OCI-LY1 (cell line): ENCODE measurements around the gene PRPF4.

Experiments
- H2AFZ ChIP-seq: fragments of 200-600 bp; sonication (generic), shearing (Covaris generic); 2 replicates; pipeline ENCODE4 v1.6.0; 2014; ENCODE audit warnings: antibody characterized with exemption, mild to moderate bottlenecking, low read length
- H3F3A ChIP-seq: fragments of 200-600 bp; sonication (generic), shearing (Covaris generic); 2 replicates; pipeline ENCODE4 v1.6.0; 2014; ENCODE audit warnings: mild to moderate bottlenecking, antibody characterized with exemption, low read length, moderate library complexity; ENCODE audit not compliant: insufficient read depth
- H3K27ac ChIP-seq: fragments of 200-600 bp; sonication (generic); 2 replicates; pipeline ENCODE4 v1.5.1; 2014; ENCODE audit warnings: low read length, mixed run types, mild to moderate bottlenecking, low read depth; ENCODE audit not compliant: poor library complexity, severe bottlenecking
- H3K27me3 ChIP-seq: fragments of 200-600 bp; sonication (generic); 2 replicates; pipeline ENCODE4 v1.6.0; 2014; ENCODE audit warnings: antibody characterized with exemption, mild to moderate bottlenecking, low read length, moderate library complexity; ENCODE audit not compliant: insufficient read depth
- H3K36me3 ChIP-seq: fragments of 200-600 bp; sonication (generic); 2 replicates; pipeline ENCODE4 v1.6.1; 2014; ENCODE audit warnings: mild to moderate bottlenecking, antibody characterized with exemption, low read length, moderate library complexity, mixed read lengths; ENCODE audit not compliant: insufficient read depth
- H3K4me1 ChIP-seq: fragments of 200-600 bp; sonication (generic); 2 replicates; pipeline ENCODE4 v1.5.1; 2014; ENCODE audit warnings: mild to moderate bottlenecking, low read length, moderate library complexity; ENCODE audit not compliant: insufficient read depth, severe bottlenecking
- H3K4me2 ChIP-seq: fragments of 200-600 bp; sonication (generic), shearing (Covaris generic); 2 replicates; pipeline ENCODE4 v1.6.1; 2014; ENCODE audit warnings: low read length
- H3K4me3 ChIP-seq: fragments of 200-600 bp; sonication (generic); 2 replicates; pipeline ENCODE4 v1.5.1; 2014; ENCODE audit warnings: low read length, low read depth, mild to moderate bottlenecking, mixed read lengths; ENCODE audit not compliant: poor library complexity, severe bottlenecking
- H3K79me2 ChIP-seq: fragments of 200-600 bp; shearing (Covaris generic); 2 replicates; pipeline ENCODE4 v1.6.1; 2016; ENCODE audit warnings: mixed run types, low read length, mixed read lengths; ENCODE audit not compliant: insufficient read depth
- H3K9ac ChIP-seq: fragments of 200-600 bp; sonication (generic), shearing (Covaris generic); 2 replicates; pipeline ENCODE4 v1.6.1; 2014; ENCODE audit warnings: mild to moderate bottlenecking, low read length, mixed read lengths
- H3K9me2 ChIP-seq: fragments of 200-600 bp; sonication (generic), shearing (Covaris generic); 2 replicates; pipeline ENCODE4 v1.6.1; 2014; ENCODE audit warnings: low read depth, mild to moderate bottlenecking, low read length, mixed read lengths
- H3K9me3 ChIP-seq: fragments of 200-600 bp; shearing (Covaris generic); 2 replicates; pipeline ENCODE4 v1.6.1; 2014; ENCODE audit warnings: low read length, mixed read lengths
- H4K20me1 ChIP-seq: fragments of 200-600 bp; sonication (generic), shearing (Covaris generic); 2 replicates; pipeline ENCODE4 v1.6.0; 2016; ENCODE audit warnings: mild to moderate bottlenecking, low read length; ENCODE audit not compliant: insufficient read depth
- EZH2 ChIP-seq: fragments of 200-600 bp; sonication (generic), shearing (Covaris generic); IDR thresholded peaks from 2 replicates; pipeline ENCODE4 v1.8.0; 2017; ENCODE audit warnings: borderline replicate concordance, mixed run types, mild to moderate bottlenecking, antibody characterized with exemption, low read length, moderate library complexity, mixed read lengths
- TF ChIP-seq, protein P1 (sequence below): fragments of 200-600 bp; sonication (generic), shearing (Covaris generic); IDR thresholded peaks from 2 replicates; pipeline ENCODE4 v1.5.1; 2017; ENCODE audit warnings: mild to moderate bottlenecking, antibody characterized with exemption, low read length, moderate library complexity, mixed read lengths

Gene PRPF4

DNA sequence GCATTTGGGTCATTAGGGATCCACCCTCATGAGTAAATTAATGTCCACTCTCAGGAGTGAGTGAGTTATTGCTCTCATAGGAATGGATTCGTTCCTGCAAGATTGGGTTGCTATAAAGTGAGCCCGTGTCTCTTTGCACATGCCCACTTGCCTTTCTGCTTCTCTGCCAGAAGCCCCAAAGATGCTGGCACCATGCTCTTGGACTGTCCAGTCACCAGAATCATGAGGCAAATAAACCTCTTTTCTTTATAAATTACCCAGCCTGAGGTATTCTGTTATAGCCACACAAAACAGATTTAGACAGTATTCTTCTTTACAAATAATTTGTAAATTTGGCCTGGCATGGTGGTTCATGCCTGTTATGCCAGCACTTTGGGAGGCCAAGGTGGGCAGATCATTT is 24.7 kb upstream of the PRPF4 start:
- Histone ChIP-seq H3K4me2 (no peak overlapping the region), H3K27ac (no peak overlapping the region), H3K27me3 (no peaks in the 10 kb centered on the region), H3K9me3 (no peaks in the 10 kb centered on the region), H3K9ac (no peak overlapping the region), H3K4me1 (peaks cover 3% of the 10 kb centered on the region), H3K36me3 (no peaks in the 10 kb centered on the region), H3K4me3 (no peak overlapping the region), H3K9me2 (no peaks in the 10 kb centered on the region), H4K20me1 (no peaks in the 10 kb centered on the region), H3K79me2 (no peaks in the 10 kb centered on the region), H3F3A (no peaks in the 10 kb centered on the region), H2AFZ (no peak overlapping the region)
- TF ChIP-seq EZH2, result no peak
- TF ChIP-seq, protein P1, sequence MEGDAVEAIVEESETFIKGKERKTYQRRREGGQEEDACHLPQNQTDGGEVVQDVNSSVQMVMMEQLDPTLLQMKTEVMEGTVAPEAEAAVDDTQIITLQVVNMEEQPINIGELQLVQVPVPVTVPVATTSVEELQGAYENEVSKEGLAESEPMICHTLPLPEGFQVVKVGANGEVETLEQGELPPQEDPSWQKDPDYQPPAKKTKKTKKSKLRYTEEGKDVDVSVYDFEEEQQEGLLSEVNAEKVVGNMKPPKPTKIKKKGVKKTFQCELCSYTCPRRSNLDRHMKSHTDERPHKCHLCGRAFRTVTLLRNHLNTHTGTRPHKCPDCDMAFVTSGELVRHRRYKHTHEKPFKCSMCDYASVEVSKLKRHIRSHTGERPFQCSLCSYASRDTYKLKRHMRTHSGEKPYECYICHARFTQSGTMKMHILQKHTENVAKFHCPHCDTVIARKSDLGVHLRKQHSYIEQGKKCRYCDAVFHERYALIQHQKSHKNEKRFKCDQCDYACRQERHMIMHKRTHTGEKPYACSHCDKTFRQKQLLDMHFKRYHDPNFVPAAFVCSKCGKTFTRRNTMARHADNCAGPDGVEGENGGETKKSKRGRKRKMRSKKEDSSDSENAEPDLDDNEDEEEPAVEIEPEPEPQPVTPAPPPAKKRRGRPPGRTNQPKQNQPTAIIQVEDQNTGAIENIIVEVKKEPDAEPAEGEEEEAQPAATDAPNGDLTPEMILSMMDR, result no peak

DNA sequence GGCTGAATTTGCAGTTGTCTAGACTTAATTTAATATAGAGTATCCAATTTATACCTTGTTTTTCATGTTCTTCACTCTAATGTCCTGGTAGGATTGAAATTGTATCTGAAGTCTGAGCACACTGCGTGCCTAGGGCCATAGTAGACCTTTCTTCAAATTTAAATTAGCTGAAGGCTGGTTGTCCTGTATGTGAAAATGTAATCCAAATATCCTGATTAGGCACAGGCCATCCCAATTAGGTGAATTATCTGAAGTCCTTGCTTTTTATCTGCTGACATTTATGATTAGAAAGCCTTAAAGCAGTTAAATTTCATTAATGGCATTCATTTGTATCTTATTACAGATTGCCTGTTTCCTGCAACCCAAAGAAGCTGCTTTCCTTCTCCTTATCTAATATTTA is 20.5 kb upstream of the PRPF4 start:
- no peak overlapping the region for H3K9ac ChIP-seq
- no peaks in the 10 kb centered on the region for H3F3A ChIP-seq
- H3K27me3 ChIP-seq, result no peaks in the 10 kb centered on the region
- no peak overlapping the region for H3K4me2 ChIP-seq
- no peaks in the 10 kb centered on the region for H4K20me1 ChIP-seq
- no peaks in the 10 kb centered on the region for H3K9me3 ChIP-seq
- H3K9me2 ChIP-seq, result no peaks in the 10 kb centered on the region
- H3K79me2 ChIP-seq, result no peaks in the 10 kb centered on the region
- H3K4me1 ChIP-seq, result no peaks in the 10 kb centered on the region
- TF ChIP-seq EZH2, result no peak
- H3K36me3 ChIP-seq, result peaks cover 19% of the 10 kb centered on the region
- no peak overlapping the region for H3K4me3 ChIP-seq
- no peak overlapping the region for H3K27ac ChIP-seq
- H2AFZ ChIP-seq, result no peak overlapping the region

DNA sequence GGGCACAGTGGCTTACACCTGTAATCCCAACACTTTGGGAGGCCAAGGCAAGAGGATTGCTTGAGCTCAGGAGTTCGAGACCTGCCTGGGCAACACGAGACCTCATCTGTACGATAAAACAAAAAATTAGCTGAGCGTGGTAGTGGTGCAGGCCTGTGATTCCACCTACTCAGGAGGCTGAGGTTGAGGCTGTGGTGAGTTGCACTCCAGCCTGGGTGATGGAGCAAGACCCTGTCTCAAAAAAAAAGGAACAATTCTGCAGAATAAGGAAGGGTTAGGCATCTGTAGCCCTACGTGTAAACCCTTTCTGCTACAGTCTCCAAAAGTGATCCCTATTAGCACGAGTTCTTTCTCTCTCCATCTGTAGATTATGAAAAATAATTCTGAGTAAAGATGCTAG is 20.0 kb upstream of the PRPF4 start:
- Histone ChIP-seq H3K9me3 (no peaks in the 10 kb centered on the region), H4K20me1 (no peaks in the 10 kb centered on the region), H3K4me3 (no peak overlapping the region), H3K9ac (no peak overlapping the region), H3F3A (no peaks in the 10 kb centered on the region), H3K27me3 (no peaks in the 10 kb centered on the region), H2AFZ (no peak overlapping the region), H3K79me2 (no peaks in the 10 kb centered on the region), H3K36me3 (peaks cover 22% of the 10 kb centered on the region), H3K9me2 (no peaks in the 10 kb centered on the region), H3K4me1 (no peaks in the 10 kb centered on the region), H3K4me2 (no peak overlapping the region), H3K27ac (no peak overlapping the region)
- no peak for TF ChIP-seq EZH2
- TF ChIP-seq, protein P1, result no peak

DNA sequence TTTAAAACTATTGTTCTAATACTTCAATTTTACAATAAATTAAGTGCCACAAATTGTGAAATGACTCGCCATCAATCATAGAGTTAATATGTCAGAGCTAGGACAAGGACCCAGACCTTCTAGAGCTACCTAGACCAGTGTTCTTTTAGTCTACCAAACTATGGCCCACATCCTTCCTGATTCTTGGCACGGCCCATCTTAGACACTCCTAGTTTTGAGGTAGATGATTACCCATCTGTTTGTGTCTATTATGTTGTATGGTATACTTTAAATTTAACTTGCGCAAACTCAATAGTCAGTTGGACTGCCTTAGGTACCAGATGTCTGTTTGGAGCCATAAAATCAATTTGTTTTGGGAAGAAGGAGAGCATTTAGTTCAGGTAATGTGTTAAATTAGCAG is 17.6 kb upstream of the PRPF4 start:
- TF ChIP-seq EZH2, result no peak
- TF ChIP-seq, protein P1, result no peak
- H3F3A ChIP-seq, result no peaks in the 10 kb centered on the region
- no peaks in the 10 kb centered on the region for H3K9me2 ChIP-seq
- no peak overlapping the region for H3K9ac ChIP-seq
- H4K20me1 ChIP-seq, result no peaks in the 10 kb centered on the region
- H3K36me3 ChIP-seq, result peaks cover 26% of the 10 kb centered on the region
- no peaks in the 10 kb centered on the region for H3K4me1 ChIP-seq
- H3K4me2 ChIP-seq, result no peak overlapping the region
- H3K79me2 ChIP-seq, result no peaks in the 10 kb centered on the region
- H2AFZ ChIP-seq, result no peak overlapping the region
- no peak overlapping the region for H3K27ac ChIP-seq
- H3K4me3 ChIP-seq, result no peak overlapping the region
- H3K27me3 ChIP-seq, result no peaks in the 10 kb centered on the region
- H3K9me3 ChIP-seq, result no peaks in the 10 kb centered on the region
